Activated CD4-positive, alpha-beta T cell treated with anti-CD3 and anti-CD28 coated beads, Interleukin-2, Interleukin-4, amounts not matched to agents 100 ng/mL and 50 ng/mL, durations not matched to agents 16 hours and 8 hours (primary cell): ENCODE results near the gene ZNF74.
"Not testable (repeated sequence)": the region's sequence is repeated elsewhere in the genome, so short reads cannot be mapped to it uniquely, and the experiment has no call there.

Experiments
- DNase-seq: peaks from one replicate; pipeline ENCODE4 v3.0.0-alpha.2; 2020; ENCODE audit warnings: low spot score

Gene ZNF74

GRCh38 chr22:20393705-20394476 lies at the start of gene ZNF74:
ZNF74 (plus strand) TSS chr22:20394151; CDS start chr22:20394629, 478 bp downstream.
- DNase-seq = peak; percentile 85

GRCh38 chr22:20346553-20346952 lies 47.4 kb upstream of the ZNF74 start:
- not testable (repeated sequence) for DNase-seq

GRCh38 chr22:20352536-20352935 lies 41.4 kb upstream of the ZNF74 start:
- DNase-seq = not testable (repeated sequence)

- DNase-seq = no peak
These were observed 39.5 kb upstream of the ZNF74 start for GRCh38 chr22:20354238-20354975.

GRCh38 chr22:20355939-20356636 lies 37.9 kb upstream of the ZNF74 start:
- not testable (repeated sequence) for DNase-seq

- DNase-seq = not testable (repeated sequence)
These were observed 37.0 kb upstream of the ZNF74 start for GRCh38 chr22:20356906-20357305.

GRCh38 chr22:20357967-20358366 lies 36.0 kb upstream of the ZNF74 start:
- DNase-seq = not testable (repeated sequence)

GRCh38 chr22:20358503-20359239 lies 35.3 kb upstream of the ZNF74 start:
- DNase-seq = not testable (repeated sequence)

- not testable (repeated sequence) for DNase-seq
These were observed 33.7 kb upstream of the ZNF74 start for GRCh38 chr22:20360261-20360660.

GRCh38 chr22:20360866-20361751 lies 32.8 kb upstream of the ZNF74 start:
- DNase-seq = not testable (repeated sequence)

GRCh38 chr22:20361752-20362229 lies 32.2 kb upstream of the ZNF74 start:
- not testable (repeated sequence) for DNase-seq

- DNase-seq = not testable (repeated sequence)
These were observed 31.5 kb upstream of the ZNF74 start for GRCh38 chr22:20362403-20362802.

GRCh38 chr22:20364335-20365260 lies 29.4 kb upstream of the ZNF74 start:
- not testable (repeated sequence) for DNase-seq

- not testable (repeated sequence) for DNase-seq
These were observed 27.1 kb upstream of the ZNF74 start for GRCh38 chr22:20366841-20367240.

GRCh38 chr22:20368875-20369274 lies 25.1 kb upstream of the ZNF74 start:
- not testable (repeated sequence) for DNase-seq

GRCh38 chr22:20371687-20372086 lies 22.3 kb upstream of the ZNF74 start:
- DNase-seq = not testable (repeated sequence)

GRCh38 chr22:20372406-20372854 lies 21.5 kb upstream of the ZNF74 start:
- DNase-seq = not testable (repeated sequence)

- not testable (repeated sequence) for DNase-seq
These were observed 20.7 kb upstream of the ZNF74 start for GRCh38 chr22:20373195-20373706.

- DNase-seq = not testable (repeated sequence)
These were observed 19.8 kb upstream of the ZNF74 start for GRCh38 chr22:20374130-20374529.
